Loucy (cell line): ENCODE results near the gene ATP5F1B.

Experiments used
- H2AFZ ChIP-seq: fragments of 200-600 bp; sonication (generic); 2 replicates; pipeline ENCODE4 v1.6.0; 2016; ENCODE audit warnings: antibody characterized with exemption, mild to moderate bottlenecking, low read length, moderate library complexity
- H3F3A ChIP-seq: fragments of 200-600 bp; 2 replicates; pipeline ENCODE4 v1.6.0; 2016; ENCODE audit warnings: antibody characterized with exemption, low read depth, mild to moderate bottlenecking
- H3K27me3 ChIP-seq: fragments of 200-600 bp; sonication (generic); 2 replicates; pipeline ENCODE4 v1.6.1; 2014; ENCODE audit warnings: low read length, mild to moderate bottlenecking; ENCODE audit not compliant: insufficient read depth, poor library complexity, severe bottlenecking
- H3K36me3 ChIP-seq: fragments of 200-600 bp; sonication (generic); 2 replicates; pipeline ENCODE4 v1.6.1; 2016; ENCODE audit warnings: low read length; ENCODE audit not compliant: insufficient read depth
- H3K4me1 ChIP-seq: fragments of 200-600 bp; sonication (generic); 2 replicates; pipeline ENCODE4 v1.5.1; 2014; ENCODE audit warnings: low read length, mild to moderate bottlenecking; ENCODE audit not compliant: insufficient read depth, poor library complexity, severe bottlenecking
- H3K4me2 ChIP-seq: fragments of 200-600 bp; sonication (generic); 2 replicates; pipeline ENCODE4 v1.6.0; 2014; ENCODE audit warnings: antibody characterized with exemption, low read length, low read depth, mild to moderate bottlenecking; ENCODE audit not compliant: poor library complexity, severe bottlenecking
- H3K4me3 ChIP-seq: fragments of 200-600 bp; sonication (generic); 2 replicates; pipeline ENCODE4 v1.5.1; 2014; ENCODE audit warnings: low read length, mild to moderate bottlenecking, mixed read lengths; ENCODE audit not compliant: poor library complexity, severe bottlenecking
- H3K79me2 ChIP-seq: fragments of 200-600 bp; sonication (generic); 2 replicates; pipeline ENCODE4 v1.6.1; 2014; ENCODE audit warnings: low read length; ENCODE audit not compliant: insufficient read depth
- H3K9ac ChIP-seq: fragments of 200-600 bp; sonication (generic); 2 replicates; pipeline ENCODE4 v1.6.0; 2014; ENCODE audit warnings: mild to moderate bottlenecking, low read depth, low read length, moderate library complexity; ENCODE audit not compliant: poor library complexity, severe bottlenecking
- H3K9me2 ChIP-seq: fragments of 200-600 bp; sonication (generic); replicated peaks from 2 replicates; pipeline ENCODE4 v1.6.1; 2016; ENCODE audit warnings: low read depth, low read length, mixed read lengths
- H3K9me3 ChIP-seq: fragments of 200-600 bp; sonication (generic); 2 replicates; pipeline ENCODE4 v1.6.1; 2014; ENCODE audit warnings: mild to moderate bottlenecking, antibody characterized with exemption, low read length, low read depth; ENCODE audit not compliant: insufficient read depth
- H4K20me1 ChIP-seq: fragments of 200-600 bp; sonication (generic); 2 replicates; pipeline ENCODE4 v1.6.0; 2014; ENCODE audit warnings: antibody characterized with exemption, low read length, mild to moderate bottlenecking; ENCODE audit not compliant: insufficient read depth, poor library complexity, severe bottlenecking
- EZH2phosphoT487 ChIP-seq: fragments of 200-600 bp; IDR thresholded peaks from 2 replicates; pipeline ENCODE4 v1.6.1; 2018; ENCODE audit warnings: antibody characterized with exemption, mild to moderate bottlenecking, moderate library complexity, borderline replicate concordance
- TF ChIP-seq, protein P1 (sequence below): fragments of 200-600 bp; sonication (generic); conservative IDR thresholded peaks from 2 replicates; pipeline ENCODE4 v1.5.1; 2014; ENCODE audit warnings: mild to moderate bottlenecking, antibody characterized with exemption, low read length

Gene ATP5F1B

DNA sequence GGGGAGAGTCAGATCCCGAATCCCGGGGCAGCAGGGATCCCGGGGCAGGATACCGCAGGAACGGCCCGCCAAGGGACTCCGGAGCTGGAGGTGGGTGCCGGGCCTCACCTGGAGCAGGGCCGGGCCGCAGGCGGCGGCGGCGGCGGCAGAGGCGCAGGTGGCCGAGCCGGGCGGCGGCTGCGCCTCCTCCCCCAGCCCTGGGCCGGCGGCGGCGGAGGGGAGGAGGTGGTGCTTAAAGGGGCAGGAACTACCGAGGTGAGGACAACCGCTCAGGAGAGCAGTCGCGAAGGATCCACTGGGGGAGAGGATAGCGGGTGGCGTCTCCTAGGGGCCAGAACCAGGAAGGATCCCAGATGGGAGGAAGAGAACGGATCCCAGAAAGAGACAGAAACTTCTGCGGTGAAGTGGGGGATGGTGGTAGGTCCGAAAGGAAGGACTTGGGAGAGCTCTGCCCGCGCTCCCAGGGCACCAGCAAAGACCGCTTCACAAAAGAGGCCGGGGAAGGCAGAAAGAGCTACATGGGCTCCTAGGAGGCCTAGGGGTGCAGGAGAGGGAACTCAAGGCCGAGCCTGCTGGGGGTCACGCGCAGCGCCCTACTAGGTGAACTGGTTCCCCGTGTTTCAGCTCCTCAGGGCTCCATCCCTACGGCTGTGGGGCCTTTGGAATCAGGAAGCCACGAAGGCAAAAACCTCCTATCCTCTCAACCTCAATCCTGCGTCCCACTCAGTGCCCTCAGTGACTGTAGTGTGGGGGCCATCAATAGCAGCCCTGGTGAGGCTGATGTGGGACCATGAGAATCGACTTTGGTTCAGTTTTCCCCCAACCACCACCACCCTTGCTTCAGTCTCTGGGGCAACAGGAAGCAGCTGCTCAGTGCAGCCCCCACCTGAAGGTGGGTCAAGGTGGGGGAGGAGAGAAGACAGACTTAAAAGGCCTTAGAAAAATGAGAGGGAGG lies 10.7 kb downstream of the ATP5F1B start:
- Histone ChIP-seq H3K9ac (peak overlapping the region; percentile 81), H3K36me3 (peaks cover 28% of the 10 kb centered on the region; the same call in 1 of the 2 replicates), H3K4me2 (peak overlapping the region; percentile 100), H3F3A (peaks cover 13% of the 10 kb centered on the region), H3K4me1 (peaks cover 59% of the 10 kb centered on the region), H3K9me2 (no peaks in the 10 kb centered on the region), H3K9me3 (no peaks in the 10 kb centered on the region), H2AFZ (peak overlapping the region; percentile 74), H4K20me1 (peaks cover 31% of the 10 kb centered on the region), H3K79me2 (peaks cover 56% of the 10 kb centered on the region), H3K27me3 (no peaks in the 10 kb centered on the region), H3K4me3 (peak overlapping the region; percentile 90)
- no peak for TF ChIP-seq EZH2phosphoT487
- TF ChIP-seq, protein P1, sequence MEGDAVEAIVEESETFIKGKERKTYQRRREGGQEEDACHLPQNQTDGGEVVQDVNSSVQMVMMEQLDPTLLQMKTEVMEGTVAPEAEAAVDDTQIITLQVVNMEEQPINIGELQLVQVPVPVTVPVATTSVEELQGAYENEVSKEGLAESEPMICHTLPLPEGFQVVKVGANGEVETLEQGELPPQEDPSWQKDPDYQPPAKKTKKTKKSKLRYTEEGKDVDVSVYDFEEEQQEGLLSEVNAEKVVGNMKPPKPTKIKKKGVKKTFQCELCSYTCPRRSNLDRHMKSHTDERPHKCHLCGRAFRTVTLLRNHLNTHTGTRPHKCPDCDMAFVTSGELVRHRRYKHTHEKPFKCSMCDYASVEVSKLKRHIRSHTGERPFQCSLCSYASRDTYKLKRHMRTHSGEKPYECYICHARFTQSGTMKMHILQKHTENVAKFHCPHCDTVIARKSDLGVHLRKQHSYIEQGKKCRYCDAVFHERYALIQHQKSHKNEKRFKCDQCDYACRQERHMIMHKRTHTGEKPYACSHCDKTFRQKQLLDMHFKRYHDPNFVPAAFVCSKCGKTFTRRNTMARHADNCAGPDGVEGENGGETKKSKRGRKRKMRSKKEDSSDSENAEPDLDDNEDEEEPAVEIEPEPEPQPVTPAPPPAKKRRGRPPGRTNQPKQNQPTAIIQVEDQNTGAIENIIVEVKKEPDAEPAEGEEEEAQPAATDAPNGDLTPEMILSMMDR = peak; percentile 38

DNA sequence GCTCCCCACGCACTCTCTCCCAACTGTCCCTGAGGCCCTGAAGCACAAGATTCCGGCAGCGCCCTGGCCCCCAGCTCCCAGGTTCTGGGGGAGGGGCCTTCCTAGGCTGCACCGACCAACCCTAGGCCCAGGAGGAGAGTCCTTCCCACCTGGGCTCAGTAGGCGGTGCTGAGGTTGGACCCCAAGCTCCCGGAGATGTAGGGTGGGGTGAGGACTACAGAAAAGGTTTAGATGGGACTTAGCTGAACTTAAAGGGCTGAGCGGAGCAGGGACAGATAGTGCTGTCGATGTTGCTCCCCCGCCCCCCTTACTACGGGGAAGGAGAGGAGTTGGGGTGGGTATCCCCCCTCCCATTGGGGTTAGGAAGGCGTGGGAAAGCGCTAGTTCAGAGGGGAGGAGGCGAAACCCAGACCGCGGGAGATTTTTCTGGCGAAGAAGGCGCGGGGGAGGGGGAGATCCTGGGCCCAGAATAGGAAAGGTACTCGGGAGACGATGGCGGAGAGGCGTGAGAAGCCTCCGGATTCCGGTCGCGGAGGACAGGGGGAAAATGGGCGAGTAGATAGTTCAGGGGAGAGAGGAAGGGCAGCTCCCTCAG lies 11.4 kb downstream of the ATP5F1B start:
- Histone ChIP-seq H3K79me2 (peaks cover 56% of the 10 kb centered on the region), H2AFZ (peak overlapping the region; percentile 74)

DNA sequence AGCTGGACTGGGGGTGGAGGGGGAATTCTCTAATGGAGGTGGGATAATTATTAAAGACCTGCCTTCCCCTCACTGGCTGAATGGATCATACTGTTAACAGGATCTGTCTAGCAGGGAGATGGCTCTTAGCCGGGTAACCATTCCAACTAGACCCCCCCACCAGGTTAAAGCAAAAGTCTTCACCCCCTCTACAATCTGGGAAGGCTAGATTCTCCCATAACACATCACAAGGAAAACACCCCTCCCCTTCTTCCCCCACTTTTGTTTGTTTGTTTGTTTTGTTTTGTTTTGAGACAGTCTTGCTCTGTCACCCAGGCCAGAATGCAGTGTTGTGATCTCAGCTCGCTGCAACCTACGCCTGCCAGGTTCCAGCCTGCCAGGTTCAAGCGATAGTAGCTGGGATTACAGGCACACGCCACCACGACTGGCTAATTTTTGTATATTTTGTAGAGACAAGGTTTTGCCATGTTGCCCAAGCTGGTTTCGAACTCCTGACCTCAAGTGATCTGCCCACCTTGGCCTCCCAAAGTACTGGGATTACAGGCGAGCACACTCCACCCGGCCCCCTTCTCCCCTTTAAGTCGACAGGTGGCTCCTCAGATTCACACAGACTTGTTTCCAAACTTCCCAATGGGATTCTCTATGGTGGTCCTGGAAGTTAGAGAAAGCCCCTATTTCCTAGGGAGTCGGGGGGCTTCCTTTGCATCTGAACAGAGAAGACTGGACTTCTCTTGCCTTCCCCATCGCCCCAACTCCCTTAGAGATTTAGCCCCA lies 12.1 kb downstream of the ATP5F1B start:
- H3K27me3 ChIP-seq = peaks cover 4% of the 10 kb centered on the region
- H2AFZ ChIP-seq = no peak overlapping the region
- peaks cover 32% of the 10 kb centered on the region for H4K20me1 ChIP-seq
- peaks cover 58% of the 10 kb centered on the region for H3K79me2 ChIP-seq
- H3K9me3 ChIP-seq = no peaks in the 10 kb centered on the region
- TF ChIP-seq EZH2phosphoT487 = no peak
- peaks cover 15% of the 10 kb centered on the region; the same call in 1 of the 2 replicates for H3K36me3 ChIP-seq
- peaks cover 59% of the 10 kb centered on the region for H3K4me1 ChIP-seq
- H3K4me3 ChIP-seq = peak overlapping the region; percentile 90
- no peaks in the 10 kb centered on the region for H3K9me2 ChIP-seq
- peak overlapping the region; percentile 100 for H3K4me2 ChIP-seq
- H3K9ac ChIP-seq = peak overlapping the region; percentile 81
- peaks cover 13% of the 10 kb centered on the region for H3F3A ChIP-seq

More for the DNA sequence above, 11.4 kb downstream of the ATP5F1B start:
- H3K36me3 ChIP-seq = peaks cover 21% of the 10 kb centered on the region; the same call in 1 of the 2 replicates
- peaks cover 4% of the 10 kb centered on the region for H3K27me3 ChIP-seq
- peak overlapping the region; percentile 81 for H3K9ac ChIP-seq
- TF ChIP-seq, protein P1 = no peak
- TF ChIP-seq EZH2phosphoT487 = no peak
- H3F3A ChIP-seq = peaks cover 13% of the 10 kb centered on the region
- H3K9me2 ChIP-seq = no peaks in the 10 kb centered on the region
- peaks cover 31% of the 10 kb centered on the region for H4K20me1 ChIP-seq
- H3K4me3 ChIP-seq = peak overlapping the region; percentile 90
- H3K4me1 ChIP-seq = peaks cover 59% of the 10 kb centered on the region
- no peaks in the 10 kb centered on the region for H3K9me3 ChIP-seq
- H3K4me2 ChIP-seq = peak overlapping the region; percentile 100
